ENCODE measurements around the gene CFAP90.

GRCh38 chr5:7851240-7851592 lies 283 bp upstream of the CFAP90 start:
- no peak for TF ChIP-seq POLR2A (IDR thresholded peaks at IDR 0.05)
- no peak for TF ChIP-seq CTCF (IDR thresholded peaks at IDR 0.05 in 4 of 5, conservative IDR thresholded peaks at IDR 0.05 in 1 of 5)

Measured in gastrocnemius medialis (tissue), 4 donors.